HG03060 (cell line): ENCODE measurements around the gene PRR36.
A peak's percentile ranks its signal among the peaks of the same experiment; 100 is the strongest.
"Not testable (repeated sequence)": the region's sequence is repeated elsewhere in the genome, so short reads cannot be mapped to it uniquely, and the experiment has no call there.

Experiments
- ATAC-seq: cut with Tn5 transposase; IDR thresholded peaks from one replicate; pipeline ENCODE4 v1.9.1; 2021; ENCODE audit warnings: low read depth, moderate number of reproducible peaks; ENCODE audit not compliant: unreplicated experiment

PRR36 gene

DNA sequence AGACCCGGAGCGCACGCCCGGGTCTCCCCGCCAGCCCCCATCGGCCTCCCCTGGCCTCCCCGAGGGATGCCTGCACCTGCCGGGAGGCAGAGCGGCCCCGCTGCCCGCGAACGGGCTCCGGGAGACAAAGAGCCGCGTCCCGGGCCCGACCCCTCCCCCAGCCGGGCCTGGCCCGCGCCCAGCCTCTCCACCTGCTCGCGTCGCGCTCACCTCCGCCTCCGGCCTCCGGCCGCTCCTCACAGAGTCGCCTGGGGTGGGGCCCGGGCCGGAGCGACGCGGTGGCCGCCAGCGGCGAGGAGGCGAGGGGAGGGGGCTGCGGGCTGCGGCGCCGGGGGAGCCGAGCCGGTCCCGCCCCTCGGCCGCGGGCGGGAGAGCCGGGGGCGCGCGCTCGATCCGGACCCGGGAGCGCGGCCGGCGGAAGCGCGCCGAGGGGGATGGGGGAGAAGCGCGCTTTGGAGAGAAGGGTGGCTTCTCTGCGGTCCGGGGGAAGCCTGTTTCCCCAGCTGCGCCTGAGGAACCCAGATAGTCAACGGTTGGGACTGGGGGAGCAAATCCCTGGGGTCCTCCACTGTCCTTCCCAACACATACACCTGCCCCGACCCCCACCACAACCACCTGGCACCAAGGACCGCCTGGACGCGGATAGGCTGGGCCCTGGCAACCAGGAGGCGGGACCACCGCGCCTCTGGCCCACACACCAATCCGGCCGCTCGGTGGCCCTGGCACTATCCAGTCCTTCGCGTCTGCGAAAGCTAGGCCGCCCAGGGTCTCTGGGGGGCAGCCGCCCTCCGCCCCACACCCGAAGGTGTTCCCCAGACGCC is at the start of gene PRR36:
PRR36 (minus strand) TSS at position 315 of the 821 bp plus-strand sequence. CDS start 701 bp downstream, outside the sequence.
- ATAC-seq: no peak

GRCh38 chr19:7923295-7924191 is 49.4 kb upstream of the PRR36 start:
- ATAC-seq: no peak

- ATAC-seq: no peak
Measured at GRCh38 chr19:7922836-7923195, 48.6 kb upstream of the PRR36 start.

- no peak for ATAC-seq
Measured at GRCh38 chr19:7921967-7922835, 48.0 kb upstream of the PRR36 start.

DNA sequence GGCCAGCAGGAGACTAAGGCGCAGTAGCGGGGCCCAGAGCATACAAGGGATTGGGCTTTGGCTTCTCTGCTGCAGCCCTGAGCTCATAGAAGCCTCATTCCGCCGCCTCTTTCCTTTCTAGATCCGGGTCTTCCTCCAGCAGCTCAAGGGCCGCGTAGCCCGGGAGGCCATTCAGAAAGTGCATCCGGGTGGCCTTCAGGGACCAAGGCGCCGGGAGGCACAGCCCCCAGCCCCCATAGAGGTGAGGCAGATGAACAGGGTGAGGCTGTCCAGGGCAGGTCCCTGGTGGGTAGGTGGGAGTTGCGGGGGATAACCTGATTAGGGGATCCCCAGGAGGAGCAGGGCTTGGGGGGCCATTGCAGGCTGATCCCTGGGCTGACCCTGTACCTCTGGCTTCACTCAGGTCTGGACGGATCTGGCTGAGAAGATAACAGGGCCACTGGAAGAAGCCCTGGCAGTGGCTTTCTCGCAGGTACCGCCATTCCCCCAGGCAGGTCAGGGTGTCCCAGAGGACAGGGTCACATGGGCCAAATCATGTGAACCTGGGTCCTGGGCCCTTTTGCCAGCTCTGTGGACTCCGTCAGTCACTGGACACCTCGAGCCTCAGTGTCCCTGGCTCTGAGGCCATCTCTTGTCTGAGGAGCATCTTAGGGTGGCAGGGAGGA is 47.2 kb upstream of the PRR36 start:
- ATAC-seq: no peak

DNA sequence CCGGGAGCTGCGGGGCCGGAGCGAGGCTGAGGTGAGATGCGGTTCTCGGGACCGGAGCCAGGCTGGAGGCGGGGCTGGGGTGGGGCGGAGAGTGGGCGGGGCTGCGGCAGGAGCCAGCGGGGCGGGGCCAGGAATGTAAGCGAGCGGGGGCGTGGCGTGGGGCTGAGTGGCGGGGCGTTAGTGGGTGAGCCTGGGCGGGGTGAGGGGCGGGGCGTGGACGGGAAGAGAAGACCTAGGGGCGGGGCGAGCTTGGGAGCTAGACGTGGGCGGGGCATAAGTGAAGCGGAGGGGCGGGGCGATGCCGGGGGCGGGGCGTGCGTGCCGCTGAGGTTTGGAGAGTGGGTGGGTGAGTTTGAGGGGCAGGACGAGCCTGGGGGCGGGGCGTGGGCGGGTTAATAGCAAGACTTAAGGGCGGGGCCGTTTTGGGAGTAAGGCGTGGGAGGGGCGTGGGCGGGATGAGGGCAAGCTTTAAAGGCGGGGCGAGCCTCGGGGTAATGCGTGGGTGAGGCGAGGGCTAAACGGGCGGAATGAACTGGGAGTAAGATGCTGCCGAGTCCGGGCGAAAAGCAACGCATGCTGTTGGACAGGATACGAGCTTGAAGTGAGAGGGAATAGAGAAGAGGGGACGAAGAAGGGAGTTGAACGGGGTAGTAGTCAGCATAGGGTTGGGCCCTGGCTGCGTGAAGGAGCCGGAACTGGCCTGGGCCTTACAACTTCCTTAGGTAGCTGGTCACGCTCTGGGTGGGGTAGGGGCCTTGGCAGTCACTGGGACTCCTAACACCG is 46.5 kb upstream of the PRR36 start:
- ATAC-seq: peak; percentile 24

DNA sequence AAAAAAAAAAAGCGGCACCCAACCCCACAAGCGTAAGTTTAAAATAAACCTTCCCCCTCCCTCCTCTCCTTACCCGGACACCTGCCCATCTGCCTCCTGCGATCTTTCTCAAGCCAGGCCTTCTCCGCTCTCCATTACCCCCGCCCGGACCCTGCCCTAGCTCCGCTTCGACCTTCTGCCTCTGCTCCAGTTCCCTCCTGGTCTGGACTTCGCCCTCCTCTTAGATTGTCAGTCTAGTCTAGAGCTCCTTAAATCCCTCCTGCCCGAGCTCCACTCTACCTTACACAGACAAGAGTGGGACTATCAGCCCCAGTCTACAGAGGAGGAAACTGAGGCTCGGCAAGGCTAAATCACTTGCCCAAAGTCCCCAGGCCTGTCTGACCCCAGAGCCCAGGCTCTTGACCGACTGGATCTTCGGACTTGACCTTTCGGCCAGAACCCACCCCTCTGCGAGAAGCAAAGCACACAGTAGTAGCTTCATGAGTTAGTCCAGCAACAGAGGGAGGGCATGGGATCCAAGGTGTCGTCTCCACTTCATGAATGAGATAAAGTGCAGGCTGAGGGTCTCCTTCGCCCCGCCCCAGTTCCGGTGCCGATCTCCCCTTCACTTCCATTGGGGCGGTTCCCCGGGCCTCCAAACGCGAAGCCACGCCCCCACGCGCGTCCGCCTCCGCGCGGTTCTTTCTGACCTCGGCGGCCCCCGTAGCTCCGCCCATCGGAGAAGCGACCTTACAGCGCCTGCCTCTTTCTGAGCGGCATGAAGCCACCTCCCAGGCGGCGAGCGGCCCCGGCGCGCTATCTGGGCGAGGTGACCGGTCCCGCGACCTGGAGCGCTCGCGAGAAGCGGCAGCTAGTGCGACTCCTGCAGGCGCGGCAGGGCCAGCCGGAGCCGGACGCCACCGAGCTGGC is 45.7 kb upstream of the PRR36 start, which contains the start of gene SNAPC2:
SNAPC2 (plus strand) TSS at position 729 of the 909 bp plus-strand sequence; CDS start at position 758, 29 bp downstream.
- peak; percentile 46 for ATAC-seq

DNA sequence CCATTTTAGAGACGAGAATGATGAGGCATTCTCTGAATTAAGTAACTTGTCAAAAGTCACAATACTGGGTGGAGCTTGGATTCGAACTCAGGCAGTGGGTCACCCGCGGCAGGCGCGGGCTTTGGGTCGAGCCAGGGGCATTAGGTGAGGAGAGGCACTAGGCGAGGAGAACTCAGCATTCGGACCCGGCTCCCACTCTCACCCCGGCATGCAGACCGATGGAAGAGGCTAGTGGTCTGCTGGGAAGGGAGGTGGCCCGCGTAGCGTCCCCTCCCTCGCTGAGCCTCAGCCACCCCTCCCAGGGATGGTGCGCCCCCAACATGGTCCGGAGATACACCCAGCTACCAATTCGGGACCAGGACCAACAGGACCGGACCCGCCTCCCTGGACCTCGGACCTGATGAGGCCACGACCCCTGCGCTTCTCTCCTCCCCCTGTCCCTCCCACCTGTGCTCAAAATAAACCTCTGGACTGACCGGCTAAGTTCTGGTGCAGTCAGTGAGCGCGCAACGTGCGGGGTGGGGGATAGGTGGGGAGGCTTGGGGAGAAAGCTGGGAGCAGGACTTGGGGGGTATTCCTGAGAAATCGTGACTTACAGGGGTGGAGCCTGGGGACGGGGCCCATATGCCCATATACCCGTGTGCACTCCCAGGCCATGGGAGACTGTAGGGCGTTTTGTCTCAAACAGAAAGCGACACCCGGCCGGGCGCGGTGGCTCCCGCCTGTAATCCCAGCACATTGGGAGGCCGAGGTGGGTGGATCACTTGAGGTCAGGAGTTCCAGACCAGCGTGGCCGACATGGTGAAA is 44.6 kb upstream of the PRR36 start:
- no peak for ATAC-seq

GRCh38 chr19:7918062-7918614 is 43.9 kb upstream of the PRR36 start:
- not testable (repeated sequence) for ATAC-seq

DNA sequence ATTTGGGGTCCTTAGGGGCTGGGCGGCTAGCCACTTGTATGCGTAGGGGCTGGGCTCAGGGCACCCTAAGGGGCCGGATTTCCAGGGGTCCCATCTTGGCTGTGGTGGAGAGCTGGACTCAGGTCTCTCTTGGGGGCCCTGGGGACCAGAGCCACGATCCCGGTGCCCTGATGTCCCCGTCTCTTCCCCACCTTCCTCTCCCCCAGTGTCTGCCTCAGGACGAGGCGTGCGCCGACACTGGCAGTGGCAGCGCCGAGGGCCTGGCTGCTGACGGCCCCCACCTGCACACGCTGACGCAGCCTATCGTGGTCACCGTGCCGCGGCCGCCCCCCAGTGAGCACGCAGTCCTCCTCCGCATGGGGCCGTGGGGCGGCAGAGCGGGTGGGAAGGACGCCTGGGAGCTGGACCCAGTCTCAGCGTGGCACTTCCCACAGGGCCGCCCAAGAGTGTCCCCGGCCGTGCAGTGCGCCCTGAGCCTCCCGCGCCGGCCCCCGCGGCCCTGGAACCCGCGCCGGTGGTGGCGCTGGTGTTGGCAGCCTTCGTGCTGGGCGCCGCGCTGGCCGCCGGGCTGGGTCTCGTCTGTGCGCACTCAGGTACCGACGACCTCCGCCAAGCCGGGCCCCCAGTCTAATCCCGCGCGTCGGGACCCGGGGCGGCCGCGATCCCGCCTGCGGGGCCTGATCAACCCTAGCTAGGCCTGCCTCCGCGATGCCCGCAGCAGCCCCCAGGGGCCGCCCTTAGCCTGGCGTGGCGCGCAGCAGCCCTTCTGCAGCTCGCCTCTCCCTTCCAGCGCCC is 43.3 kb upstream of the PRR36 start:
- no peak for ATAC-seq

GRCh38 chr19:7916955-7917266 is 42.7 kb upstream of the PRR36 start:
- no peak for ATAC-seq

GRCh38 chr19:7916103-7916954 is 42.1 kb upstream of the PRR36 start:
- ATAC-seq: no peak

DNA sequence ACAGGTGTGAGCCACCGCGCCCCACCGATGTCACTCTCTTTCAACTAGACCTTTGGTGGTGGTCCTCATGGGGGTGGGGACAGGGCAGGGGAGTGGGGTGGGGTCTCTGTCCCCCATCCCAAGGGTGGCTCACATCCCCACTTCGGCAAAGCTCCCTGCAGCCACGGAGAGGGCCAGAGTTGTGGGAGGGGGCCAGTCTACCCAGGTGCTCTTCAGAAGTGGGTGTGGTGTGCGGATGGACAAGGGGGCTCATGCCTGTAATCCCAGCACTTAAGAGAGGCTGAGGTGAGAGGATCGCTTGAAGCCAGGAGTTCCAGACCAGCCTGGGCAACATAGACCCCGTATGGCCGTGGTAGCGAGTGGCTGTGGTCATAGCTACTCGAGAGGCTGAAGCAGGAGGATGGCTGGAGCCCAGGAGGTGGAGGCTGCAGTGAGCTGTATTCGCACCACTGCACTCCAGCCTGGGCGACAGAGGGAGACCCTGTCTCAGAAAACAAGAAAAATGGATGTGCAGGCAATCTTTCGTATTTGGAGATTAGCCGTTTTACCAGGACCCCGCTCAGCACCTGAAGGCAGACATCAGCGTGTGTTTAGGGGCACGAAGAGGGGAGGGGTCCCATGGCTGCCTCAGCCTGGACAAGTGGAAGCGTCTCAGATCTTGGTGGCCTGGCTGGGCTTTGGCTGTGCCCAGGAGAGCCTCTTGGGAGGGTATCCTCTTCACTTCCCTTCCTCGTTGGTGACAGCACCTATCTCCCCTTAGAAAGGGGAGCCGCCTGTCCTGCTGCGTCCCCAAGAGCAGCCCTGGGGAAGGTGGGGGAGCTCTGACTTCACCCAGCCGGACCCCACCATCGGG is 41.3 kb upstream of the PRR36 start:
- no peak for ATAC-seq

- no peak for ATAC-seq
Measured at GRCh38 chr19:7914598-7915045, 40.4 kb upstream of the PRR36 start, which contains the start of gene TGFBR3L. TGFBR3L (plus strand) TSS chr19:7914830.
